HepG2 (cell line): ENCODE measurements around the gene NECAP2.

ENCODE experiments used
- DNMT3B ChIP-seq: conservative IDR thresholded peaks from 2 replicates; pipeline ENCODE4 v1.6.1; 2016; ENCODE audit warnings: missing biosample characterization, control low read depth
- JUN ChIP-seq: sonication (generic); formaldehyde crosslinking; IDR thresholded peaks from 2 replicates; pipeline ENCODE4 v1.4.0; 2020; ENCODE audit warnings: mild to moderate bottlenecking, missing genetic modification reagents
- NR1H2 ChIP-seq: sonication (generic); formaldehyde crosslinking; IDR thresholded peaks from 2 replicates; pipeline ENCODE4 v1.8.1; 2022; ENCODE audit warnings: low read depth, missing genetic modification reagents, borderline replicate concordance
- NR2C2 ChIP-seq: sonication (generic); formaldehyde crosslinking; IDR thresholded peaks from 2 replicates; pipeline ENCODE4 v1.4.0; 2020; ENCODE audit warnings: missing genetic modification reagents, mild to moderate bottlenecking, moderate library complexity, borderline replicate concordance
- SOX13 ChIP-seq, 3 experiments: fragments of 450-650 bp in 1 of 3; sonication (generic) in 1 of 3; formaldehyde crosslinking in 1 of 3; IDR thresholded peaks in 2 of 3; conservative IDR thresholded peaks in 1 of 3; 2 replicates each; pipeline versions ENCODE4 v1.5.0 to v1.6.1; 2016 to 2020; ENCODE audit warnings: antibody characterized with exemption in 1 of 3, mild to moderate bottlenecking in 1 of 3, missing compliant biosample characterization in 1 of 3, missing genetic modification reagents in 1 of 3, moderate library complexity in 1 of 3
- ZNF776 ChIP-seq: sonication (generic); formaldehyde crosslinking; IDR thresholded peaks from 2 replicates; pipeline ENCODE4 v1.4.0; 2020; ENCODE audit warnings: mild to moderate bottlenecking, missing genetic modification reagents
- TF ChIP-seq, protein P1 (sequence below): sonication (generic); formaldehyde crosslinking; IDR thresholded peaks from 2 replicates; pipeline ENCODE4 v1.4.0; 2020; ENCODE audit warnings: missing genetic modification reagents
- TF ChIP-seq, protein P2 (sequence below): sonication (generic); formaldehyde crosslinking; IDR thresholded peaks from 2 replicates; pipeline ENCODE4 v1.5.1; 2020; ENCODE audit warnings: mild to moderate bottlenecking, moderate library complexity, missing genetic modification reagents

DNA sequence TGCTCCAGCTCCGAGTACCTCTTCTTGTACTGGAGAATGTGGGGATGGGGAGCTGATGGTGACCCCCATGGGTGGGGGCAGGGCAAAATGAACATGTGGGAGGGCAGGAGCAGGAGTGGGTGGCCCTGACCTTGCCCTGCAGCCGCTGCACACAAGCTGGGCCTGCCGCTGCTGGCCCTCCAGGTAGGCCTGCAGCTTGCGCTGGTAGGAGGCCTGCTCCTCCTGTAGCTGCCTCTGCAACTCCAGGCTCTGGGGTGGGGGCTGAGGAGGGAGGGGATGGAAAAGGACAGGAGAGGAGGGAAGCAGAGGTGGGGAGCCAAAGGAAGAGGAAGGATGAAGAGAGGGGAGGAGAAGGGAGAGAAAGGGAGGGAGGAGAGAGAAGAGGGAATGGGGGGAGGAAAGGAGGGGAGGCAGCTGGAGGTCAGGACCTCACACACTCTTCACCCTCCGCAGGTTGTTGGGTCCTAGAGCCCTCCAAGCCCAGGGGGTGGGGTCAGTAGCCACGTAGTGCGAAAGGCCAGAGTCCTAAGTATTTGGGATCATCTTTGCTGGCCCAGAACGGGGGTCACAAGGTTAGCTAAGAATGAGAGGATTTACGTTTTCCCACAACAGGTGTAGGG lies 50.6 kb downstream of the NECAP2 start:
- TF ChIP-seq JUN (CRISPR knock-in tag) (no peak), ZNF776 (no peak), NR1H2 (CRISPR knock-in tag) (no peak), DNMT3B (CRISPR knock-in tag) (no peak), NR2C2 (CRISPR knock-in tag) (no peak), SOX13 (IDR thresholded peaks at IDR 0.05) (no peak), SOX13 (CRISPR knock-in tag; conservative IDR thresholded peaks at IDR 0.05 in 1 of 2, IDR thresholded peaks at IDR 0.05 in 1 of 2) (no peak)
- TF ChIP-seq, protein P1, sequence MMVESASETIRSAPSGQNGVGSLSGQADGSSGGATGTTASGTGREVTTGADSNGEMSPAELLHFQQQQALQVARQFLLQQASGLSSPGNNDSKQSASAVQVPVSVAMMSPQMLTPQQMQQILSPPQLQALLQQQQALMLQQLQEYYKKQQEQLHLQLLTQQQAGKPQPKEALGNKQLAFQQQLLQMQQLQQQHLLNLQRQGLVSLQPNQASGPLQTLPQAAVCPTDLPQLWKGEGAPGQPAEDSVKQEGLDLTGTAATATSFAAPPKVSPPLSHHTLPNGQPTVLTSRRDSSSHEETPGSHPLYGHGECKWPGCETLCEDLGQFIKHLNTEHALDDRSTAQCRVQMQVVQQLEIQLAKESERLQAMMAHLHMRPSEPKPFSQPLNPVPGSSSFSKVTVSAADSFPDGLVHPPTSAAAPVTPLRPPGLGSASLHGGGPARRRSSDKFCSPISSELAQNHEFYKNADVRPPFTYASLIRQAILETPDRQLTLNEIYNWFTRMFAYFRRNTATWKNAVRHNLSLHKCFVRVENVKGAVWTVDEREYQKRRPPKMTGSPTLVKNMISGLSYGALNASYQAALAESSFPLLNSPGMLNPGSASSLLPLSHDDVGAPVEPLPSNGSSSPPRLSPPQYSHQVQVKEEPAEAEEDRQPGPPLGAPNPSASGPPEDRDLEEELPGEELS (CRISPR knock-in tag): no peak
- TF ChIP-seq, protein P2, sequence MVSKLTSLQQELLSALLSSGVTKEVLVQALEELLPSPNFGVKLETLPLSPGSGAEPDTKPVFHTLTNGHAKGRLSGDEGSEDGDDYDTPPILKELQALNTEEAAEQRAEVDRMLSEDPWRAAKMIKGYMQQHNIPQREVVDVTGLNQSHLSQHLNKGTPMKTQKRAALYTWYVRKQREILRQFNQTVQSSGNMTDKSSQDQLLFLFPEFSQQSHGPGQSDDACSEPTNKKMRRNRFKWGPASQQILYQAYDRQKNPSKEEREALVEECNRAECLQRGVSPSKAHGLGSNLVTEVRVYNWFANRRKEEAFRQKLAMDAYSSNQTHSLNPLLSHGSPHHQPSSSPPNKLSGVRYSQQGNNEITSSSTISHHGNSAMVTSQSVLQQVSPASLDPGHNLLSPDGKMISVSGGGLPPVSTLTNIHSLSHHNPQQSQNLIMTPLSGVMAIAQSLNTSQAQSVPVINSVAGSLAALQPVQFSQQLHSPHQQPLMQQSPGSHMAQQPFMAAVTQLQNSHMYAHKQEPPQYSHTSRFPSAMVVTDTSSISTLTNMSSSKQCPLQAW: no peak
